NCI-H1417 (cell line): ENCODE data around the gene BHLHE41.

Source experiments
- DNase-seq, 3 experiments: peaks; one replicate each; lab custom pipeline; 2025; lab: John Stamatoyannopoulos, UW

The BHLHE41 gene

GRCh38 chr12:26124446-26125399, at the start of gene BHLHE41:
Gene BHLHE41, minus strand, starts transcription at chr12:26125037. Its CDS starts 258 bp downstream, at chr12:26124779.
- peak in 2 of 3 experiments; percentile 61 to 70 for DNase-seq

- DNase-seq: no peak
These were observed 48.2 kb upstream of the BHLHE41 start for GRCh38 chr12:26172946-26173552.

- DNase-seq: peak in 1 of 3 experiments; percentile 35
These were observed 47.7 kb upstream of the BHLHE41 start for GRCh38 chr12:26172539-26172938.

DNA sequence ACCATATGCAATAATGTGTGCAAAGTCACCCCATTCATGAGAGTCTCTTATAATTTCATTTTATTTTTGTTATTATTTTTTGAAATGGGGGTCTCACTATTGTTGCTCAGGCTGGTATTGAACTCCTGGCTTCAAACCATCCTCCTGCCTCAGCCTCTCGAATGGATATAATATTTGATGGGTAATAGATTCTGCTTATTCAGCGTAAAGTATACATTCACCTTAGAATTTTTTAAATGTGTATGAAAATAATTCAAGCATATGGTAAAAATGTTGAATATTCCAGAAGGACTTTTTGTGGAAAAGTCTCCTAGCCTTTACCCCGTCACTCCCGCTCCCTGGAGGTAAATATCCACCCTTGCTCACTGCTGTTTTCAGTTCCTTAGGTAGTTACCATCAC, 47.2 kb upstream of the BHLHE41 start:
- DNase-seq: no peak

DNA sequence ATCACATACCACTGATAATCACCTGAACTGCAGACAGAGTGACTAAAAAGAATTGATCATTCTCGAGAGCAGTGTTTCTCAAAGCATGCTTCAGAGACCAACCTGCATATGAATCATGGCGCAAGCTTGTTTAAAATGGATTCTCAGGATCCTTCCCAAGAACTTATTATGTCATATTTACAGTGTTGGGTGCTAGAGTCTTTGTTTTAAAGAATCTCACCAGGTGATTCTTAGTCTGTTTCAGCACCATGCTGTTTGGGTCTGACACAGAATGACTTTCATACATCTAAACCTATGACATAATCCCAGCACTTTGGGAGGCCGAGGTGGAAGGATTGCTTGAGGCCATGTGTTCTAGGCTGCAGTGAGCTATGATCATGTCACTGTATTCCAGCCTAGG, 39.3 kb upstream of the BHLHE41 start:
- no peak for DNase-seq

GRCh38 chr12:26162905-26163304, 38.1 kb upstream of the BHLHE41 start:
- DNase-seq: no peak

DNA sequence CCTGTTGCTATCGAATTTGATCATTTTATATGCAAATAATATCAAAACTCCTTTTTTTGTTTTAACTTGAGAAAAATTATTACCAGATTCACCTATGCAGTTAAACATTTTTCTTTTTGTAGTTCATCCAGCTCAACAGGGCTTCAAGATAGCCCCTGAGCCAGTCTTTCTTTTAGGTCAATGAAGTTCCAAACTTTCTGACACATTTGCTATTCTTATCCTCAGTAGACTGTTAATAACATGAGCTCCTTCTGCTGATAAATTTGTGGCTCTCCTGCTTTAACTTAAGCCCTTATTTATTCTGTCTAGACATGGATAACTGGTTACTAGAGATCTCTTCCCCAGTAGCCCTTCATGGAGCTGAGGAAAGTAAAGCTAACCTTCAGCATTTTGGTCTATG, 37.3 kb upstream of the BHLHE41 start:
- no peak for DNase-seq

DNA sequence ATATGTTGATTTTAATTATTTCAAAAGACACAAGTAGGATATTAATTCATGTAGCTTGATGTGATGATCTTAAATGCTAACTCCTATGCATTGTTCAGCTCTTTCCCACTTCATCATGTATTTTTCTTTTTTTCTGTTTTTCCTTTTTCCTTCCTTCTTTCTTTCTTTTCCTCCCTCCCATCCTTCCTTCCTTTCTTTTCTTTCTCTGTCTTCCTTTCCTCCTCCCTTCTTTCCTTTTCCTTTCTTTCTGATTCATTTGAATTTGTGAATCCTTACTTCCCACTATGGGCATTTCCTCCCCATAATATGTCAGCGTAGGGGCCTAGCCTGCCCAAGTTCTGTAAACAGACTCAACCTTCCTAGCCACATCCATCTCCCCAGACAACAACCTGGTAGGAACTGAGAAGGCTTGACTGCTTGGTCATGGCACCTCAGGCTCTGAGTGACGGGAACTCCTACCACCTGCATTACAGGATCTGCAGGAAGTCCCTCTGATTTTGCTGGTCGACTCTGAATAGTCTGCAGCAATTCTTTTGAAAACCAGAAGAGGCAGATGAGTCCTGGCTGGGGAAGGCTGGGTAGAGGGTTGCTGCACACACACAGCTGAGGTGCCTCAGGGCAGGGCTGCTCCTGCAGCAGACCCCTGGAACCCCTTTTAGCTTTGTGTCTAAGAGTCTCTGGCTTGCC, 33.4 kb upstream of the BHLHE41 start:
- no peak for DNase-seq

GRCh38 chr12:26157001-26157400, 32.2 kb upstream of the BHLHE41 start:
- peak in 1 of 3 experiments; percentile 30 for DNase-seq

DNA sequence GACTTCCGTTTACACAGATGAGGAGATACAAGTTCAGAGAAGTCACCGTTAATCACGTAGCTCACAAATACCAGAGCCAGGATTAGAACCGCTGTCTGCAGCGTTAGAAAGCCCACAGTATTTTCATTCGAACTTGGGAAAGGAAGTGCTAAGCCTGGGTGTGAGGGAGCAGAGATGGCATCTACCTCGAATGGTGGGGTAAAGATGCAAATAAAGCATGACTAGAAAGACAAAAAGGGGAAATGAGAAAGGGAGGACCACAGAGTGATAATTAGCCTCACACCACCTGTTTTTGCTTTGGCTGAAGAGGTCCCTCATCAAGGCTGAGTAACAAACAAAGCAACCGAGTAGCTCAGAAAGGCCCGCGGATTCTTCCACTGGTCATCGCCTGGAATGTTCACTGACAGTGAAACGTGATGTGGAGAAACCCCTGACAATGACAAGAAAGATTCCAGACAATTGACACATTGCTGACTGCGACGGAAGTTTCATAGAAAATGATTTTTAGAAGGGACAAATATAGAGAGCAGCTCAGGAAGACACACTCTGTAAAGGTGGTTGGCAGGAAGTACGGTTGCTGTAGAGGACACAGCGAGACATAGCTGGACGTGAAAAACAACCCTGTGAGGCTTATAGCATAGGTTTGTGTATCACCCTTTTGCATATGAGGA, 31.5 kb upstream of the BHLHE41 start:
- DNase-seq: no peak

- DNase-seq: no peak
These were observed 28.8 kb upstream of the BHLHE41 start for GRCh38 chr12:26153421-26154154.

DNA sequence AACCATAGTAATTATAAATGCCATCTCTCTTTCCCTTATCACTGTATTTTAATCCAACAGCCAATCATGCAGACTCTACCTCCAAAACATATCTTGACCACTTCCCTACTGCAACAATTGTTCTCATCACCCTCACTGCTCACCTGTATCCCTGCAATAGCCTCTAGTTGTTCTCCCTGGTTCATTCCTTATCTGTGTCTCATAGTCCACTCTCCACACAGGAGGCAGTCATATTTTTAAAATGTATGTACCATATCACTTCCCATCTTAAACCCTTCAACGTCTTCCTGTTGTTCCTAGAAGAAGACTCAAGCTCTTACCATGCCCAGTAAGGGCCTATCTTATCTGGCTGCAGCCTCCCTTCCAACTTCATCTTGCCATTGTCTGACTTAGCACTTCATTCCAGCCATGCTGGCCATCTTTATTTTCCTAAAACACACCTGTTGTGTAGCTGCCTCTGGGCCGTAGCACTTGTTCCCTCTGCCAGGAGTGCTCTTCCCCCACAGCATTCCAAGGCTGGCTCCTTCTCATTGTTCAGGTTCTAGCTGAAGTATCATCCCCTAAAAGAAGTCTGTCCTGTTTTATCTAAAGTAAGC, 27.8 kb upstream of the BHLHE41 start:
- no peak for DNase-seq

DNA sequence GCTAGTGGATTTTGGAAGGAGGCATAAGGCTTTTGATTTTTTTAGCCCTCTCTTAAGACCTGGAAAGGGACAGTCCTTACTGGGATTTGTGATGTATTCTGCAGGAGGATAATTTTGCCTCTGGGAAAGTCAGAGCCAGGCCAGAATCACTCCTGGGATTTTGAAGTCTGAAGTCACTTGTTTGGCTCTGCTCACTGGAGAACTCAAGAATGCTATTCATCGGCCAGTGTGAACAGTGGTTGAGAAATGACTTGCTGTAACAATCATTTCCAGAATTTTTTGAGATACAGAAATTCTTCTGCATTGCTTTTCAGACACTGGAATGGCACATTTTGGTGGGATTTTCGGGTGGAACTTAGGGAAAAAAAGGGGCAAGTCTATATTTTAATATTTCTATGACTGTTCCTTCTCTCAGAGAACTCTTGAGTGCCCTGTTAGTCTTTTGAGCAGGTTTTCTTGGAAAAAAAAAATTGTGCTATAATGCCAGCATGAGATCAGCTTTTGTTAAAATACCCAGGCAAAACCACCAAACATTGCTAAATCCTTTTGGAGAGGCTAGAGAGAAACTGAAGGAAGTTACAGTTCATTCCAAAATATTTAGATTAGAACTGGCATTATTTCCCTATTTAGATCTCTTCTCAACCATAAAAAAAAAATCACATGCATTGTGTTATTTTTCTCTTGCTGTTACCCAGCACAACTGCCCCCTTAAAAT, 26.1 kb upstream of the BHLHE41 start:
- no peak for DNase-seq

DNA sequence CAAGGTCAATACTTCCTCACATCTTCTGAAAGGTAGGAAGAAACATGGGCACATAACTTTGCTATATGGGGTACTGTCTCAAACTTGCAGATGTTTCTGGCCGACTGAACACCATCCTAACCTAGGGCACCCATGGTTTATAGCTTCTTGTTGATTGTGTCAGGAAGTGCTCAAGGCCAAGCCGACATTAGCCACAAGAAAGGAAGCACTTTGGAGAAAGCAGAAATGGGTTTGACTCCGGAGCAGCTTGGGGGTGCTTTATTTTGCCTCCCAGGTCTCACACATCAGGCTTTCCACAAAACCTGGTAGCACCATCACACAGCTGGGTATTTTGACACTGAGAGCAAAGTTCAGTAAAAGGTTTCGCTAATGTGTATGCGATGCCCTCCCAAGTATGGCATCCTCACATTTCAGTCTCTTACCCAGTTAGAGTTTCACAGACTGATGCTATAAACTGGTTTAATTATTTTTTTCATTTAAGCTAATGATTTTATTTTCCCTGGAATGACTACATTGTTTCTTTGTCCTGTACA, 25.2 kb upstream of the BHLHE41 start:
- DNase-seq: no peak

DNA sequence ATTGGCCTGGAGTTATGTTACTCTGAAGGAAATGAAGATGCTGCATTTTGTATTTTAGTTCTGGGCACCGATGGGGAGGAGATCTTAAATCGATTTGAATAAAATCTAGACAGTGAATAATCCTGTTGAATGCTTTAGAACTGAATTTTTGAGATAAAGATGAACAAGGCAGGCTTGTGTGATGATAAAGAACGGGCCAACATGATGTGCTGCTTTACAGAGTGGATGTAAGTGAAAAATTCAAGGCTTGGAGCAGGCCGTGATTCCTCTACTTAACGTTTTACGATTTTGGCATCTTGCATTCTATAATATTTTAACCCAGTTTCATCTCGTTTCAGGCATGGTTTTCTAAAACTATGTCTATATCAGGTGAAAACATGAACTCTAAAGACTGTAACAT, 23.5 kb upstream of the BHLHE41 start:
- DNase-seq: no peak

DNA sequence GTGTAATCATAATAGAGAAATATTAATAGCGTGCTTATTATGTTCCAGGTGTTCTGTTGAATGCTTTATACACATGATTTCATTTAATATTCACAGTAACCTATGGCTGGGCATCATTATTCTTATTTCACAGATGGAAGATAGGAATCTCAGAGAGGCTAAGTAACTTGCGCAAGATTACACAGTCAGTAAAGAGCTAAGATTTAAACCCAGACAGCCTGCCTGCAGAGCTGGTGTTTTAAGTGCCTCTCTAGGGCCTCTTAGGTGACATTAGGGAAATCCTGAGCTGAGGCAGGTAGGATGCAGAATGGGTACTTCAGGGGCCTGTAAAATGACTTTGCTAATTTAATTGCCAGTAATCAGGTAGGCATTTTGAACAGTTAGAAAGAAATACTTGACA, 18.5 kb upstream of the BHLHE41 start:
- DNase-seq: peak in 2 of 3 experiments; percentile 29 to 69

DNA sequence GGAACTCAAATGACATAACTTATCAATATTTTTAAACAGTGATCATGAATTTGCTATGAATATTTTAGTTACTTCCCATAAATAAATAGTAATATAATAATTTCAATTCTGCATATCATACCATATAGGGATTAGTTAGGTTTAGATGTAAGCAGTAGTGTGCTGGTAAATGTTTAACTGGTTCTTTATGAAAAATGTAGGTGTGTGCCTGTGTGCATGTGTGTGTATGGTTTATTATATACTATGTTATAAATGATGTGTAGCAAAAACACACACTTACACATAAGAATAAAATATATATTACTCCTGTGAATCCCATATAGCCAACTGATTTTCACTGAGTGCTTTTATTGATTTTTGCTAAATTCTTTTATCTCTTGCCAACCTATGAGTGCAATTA, 14.0 kb upstream of the BHLHE41 start:
- DNase-seq: no peak

GRCh38 chr12:26136688-26137087, 11.9 kb upstream of the BHLHE41 start:
- no peak for DNase-seq

DNA sequence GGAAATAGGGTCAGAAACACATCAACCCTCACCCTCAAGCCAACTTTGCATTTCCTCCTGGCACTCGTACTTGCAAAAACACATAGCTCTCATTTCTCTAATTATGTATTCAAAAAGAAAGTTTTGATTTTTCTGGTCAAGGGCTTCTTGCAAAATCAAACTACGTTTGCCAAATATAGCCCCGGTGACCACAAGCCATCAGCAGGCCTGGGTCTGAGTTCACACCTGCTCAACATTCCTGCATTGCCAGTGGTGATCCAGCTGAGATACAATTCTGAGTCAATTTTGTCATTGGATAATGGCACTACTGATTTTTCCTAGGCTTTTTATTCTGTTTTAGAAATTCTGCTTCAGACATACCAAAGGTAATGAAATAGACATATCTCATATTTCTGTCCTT, 10.7 kb upstream of the BHLHE41 start:
- no peak for DNase-seq

- DNase-seq: peak; percentile 37 to 84 (median 53)
These were observed 10.2 kb upstream of the BHLHE41 start for GRCh38 chr12:26135010-26135420.
